ENCODE data around the gene SOCS3. TPM values are rescaled to one million over a fixed set of nuclear protein-coding genes. Genes with fewer than 3 reads are reported as not detected.
"Not testable (repeated sequence)": the region's sequence is repeated elsewhere in the genome, so short reads cannot be mapped to it uniquely, and the experiment has no call there.

Gene SOCS3
- total RNA-seq, 3 donors from 2014 or later (not counting 1 experiment from before 2014, with no cell fraction given) = 39.0 to 47.9 (median 43.6) TPM

DNA sequence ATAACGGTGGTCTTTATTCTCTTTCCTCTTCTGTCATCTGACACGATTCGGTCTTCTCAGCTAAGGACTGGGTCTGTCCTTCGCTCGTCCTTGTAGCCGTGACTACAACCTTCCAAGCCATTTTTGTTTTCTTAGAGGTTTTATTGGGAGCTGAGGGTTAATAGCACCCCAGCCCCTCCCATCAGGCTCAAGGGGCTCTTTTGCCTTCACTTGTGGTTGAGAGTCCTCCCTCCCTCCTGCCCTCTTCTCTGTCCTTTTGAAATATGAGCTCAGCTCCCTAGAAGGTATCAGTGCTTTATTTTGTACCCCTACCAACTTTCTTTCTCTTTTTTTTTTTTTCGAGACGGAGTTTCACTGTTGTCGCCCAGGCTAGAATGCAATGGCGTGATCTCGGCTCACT is 24.7 kb downstream of the SOCS3 start:
- Histone ChIP-seq H3K27me3 (ENCODE audit: control insufficient read depth, insufficient read depth, low read length) (no peaks in the 10 kb centered on the region), H3K27ac (ENCODE audit: low read length) (no peak overlapping the region), H3K4me1 (ENCODE audit: control insufficient read depth, insufficient read depth, low read length) (peaks cover 24% of the 10 kb centered on the region), H3K36me3 (ENCODE audit: control insufficient read depth, insufficient read depth, low read length) (no peaks in the 10 kb centered on the region), H3K9me3 (ENCODE audit: control insufficient read depth, insufficient read depth, low read length) (no peaks in the 10 kb centered on the region), H3K4me3 (ENCODE audit: low read length) (no peak overlapping the region)
- 94% methylated on average over 8 of the region's 11 CpGs for WGBS (ENCODE audit: insufficient coverage)
- Mint-ChIP-seq H3K9me3 (no peaks in the 10 kb centered on the region), H3K27ac (no peak overlapping the region), H3K4me3 (no peak overlapping the region), H3K27me3 (ENCODE audit: low read depth in 2 of 2) (peaks cover 0 to 11% of the 10 kb centered on the region in 2 donors), H3K4me1 (peaks cover 7 to 8% of the 10 kb centered on the region in 2 donors), H3K36me3 (no peaks in the 10 kb centered on the region)
- intact Hi-C loops (cut with micrococcal nuclease) = no loop called here
- TF ChIP-seq, protein P1, sequence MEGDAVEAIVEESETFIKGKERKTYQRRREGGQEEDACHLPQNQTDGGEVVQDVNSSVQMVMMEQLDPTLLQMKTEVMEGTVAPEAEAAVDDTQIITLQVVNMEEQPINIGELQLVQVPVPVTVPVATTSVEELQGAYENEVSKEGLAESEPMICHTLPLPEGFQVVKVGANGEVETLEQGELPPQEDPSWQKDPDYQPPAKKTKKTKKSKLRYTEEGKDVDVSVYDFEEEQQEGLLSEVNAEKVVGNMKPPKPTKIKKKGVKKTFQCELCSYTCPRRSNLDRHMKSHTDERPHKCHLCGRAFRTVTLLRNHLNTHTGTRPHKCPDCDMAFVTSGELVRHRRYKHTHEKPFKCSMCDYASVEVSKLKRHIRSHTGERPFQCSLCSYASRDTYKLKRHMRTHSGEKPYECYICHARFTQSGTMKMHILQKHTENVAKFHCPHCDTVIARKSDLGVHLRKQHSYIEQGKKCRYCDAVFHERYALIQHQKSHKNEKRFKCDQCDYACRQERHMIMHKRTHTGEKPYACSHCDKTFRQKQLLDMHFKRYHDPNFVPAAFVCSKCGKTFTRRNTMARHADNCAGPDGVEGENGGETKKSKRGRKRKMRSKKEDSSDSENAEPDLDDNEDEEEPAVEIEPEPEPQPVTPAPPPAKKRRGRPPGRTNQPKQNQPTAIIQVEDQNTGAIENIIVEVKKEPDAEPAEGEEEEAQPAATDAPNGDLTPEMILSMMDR (IDR thresholded peaks at IDR 0.05) = no peak
- DNase-seq (no peak), ATAC-seq (no peak)

DNA sequence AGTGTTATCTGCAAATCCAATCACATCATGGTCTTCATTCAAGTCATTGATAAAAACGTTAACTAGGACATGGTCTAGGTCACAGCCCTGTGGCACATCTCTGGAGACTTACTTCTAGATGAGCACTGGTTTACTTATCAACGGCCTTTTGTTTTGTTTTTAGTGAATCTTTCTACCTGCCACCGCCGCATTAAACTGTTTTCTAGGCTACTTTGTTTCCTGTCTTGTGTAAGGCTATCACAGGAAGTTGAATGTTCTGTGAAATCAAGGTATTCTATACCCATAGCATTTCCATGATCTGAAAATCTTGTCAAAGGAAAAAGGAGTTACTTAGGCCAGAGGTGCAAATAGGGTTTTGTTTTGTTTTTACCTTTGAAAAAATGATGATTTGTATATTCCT is 26.9 kb downstream of the SOCS3 start:
- intact Hi-C loops (cut with micrococcal nuclease) = no loop called here
- H3K4me1 ChIP-seq (ENCODE audit: control insufficient read depth, insufficient read depth, low read length) = peaks cover 33% of the 10 kb centered on the region
- ATAC-seq = no peak
- H3K4me3 ChIP-seq (ENCODE audit: low read length) = no peak overlapping the region
- H3K27ac ChIP-seq (ENCODE audit: low read length) = no peak overlapping the region
- 47% methylated on average over 2 of the region's 4 CpGs for WGBS (ENCODE audit: insufficient coverage)
- H3K27me3 Mint-ChIP-seq (ENCODE audit: low read depth in 2 of 2) = peaks cover 0 to 11% of the 10 kb centered on the region in 2 donors
- no peaks in the 10 kb centered on the region for H3K36me3 ChIP-seq (ENCODE audit: control insufficient read depth, insufficient read depth, low read length)
- H3K4me3 Mint-ChIP-seq = no peak overlapping the region
- H3K27me3 ChIP-seq (ENCODE audit: control insufficient read depth, insufficient read depth, low read length) = no peaks in the 10 kb centered on the region
- peaks cover 16% of the 10 kb centered on the region in 2 donors for H3K4me1 Mint-ChIP-seq
- H3K36me3 Mint-ChIP-seq = no peaks in the 10 kb centered on the region
- H3K27ac Mint-ChIP-seq = no peak overlapping the region
- TF ChIP-seq, protein P1 (IDR thresholded peaks at IDR 0.05) = no peak
- no peaks in the 10 kb centered on the region for H3K9me3 Mint-ChIP-seq
- no peaks in the 10 kb centered on the region for H3K9me3 ChIP-seq (ENCODE audit: control insufficient read depth, insufficient read depth, low read length)
- peak in 1 of 2 donors; percentile 53 for DNase-seq

DNA sequence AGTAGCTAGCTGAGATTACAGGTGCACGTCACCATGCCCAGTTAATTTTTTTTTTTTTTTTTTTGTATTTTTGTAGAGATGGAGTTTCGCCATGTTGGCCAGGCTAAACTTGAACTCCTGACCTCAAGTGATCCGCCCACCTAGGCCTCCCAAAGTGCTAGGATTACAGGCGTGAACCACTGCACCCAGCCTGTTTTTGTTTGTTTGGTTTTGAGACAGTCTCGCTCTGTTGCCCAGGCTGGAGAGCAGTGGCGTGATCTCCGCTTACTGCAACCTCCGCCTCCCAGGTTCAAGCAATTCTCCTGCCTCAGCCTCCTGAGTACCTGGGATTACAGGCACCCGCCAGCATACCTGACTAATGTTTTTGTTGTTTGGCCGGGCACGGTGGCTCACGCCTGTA is 28.5 kb downstream of the SOCS3 start:
- H3K27ac ChIP-seq (ENCODE audit: low read length); H3K9me3 ChIP-seq (ENCODE audit: control insufficient read depth, insufficient read depth, low read length); intact Hi-C loops (cut with micrococcal nuclease); H3K27ac Mint-ChIP-seq; ATAC-seq; H3K4me3 Mint-ChIP-seq; H3K4me3 ChIP-seq (ENCODE audit: low read length); H3K36me3 Mint-ChIP-seq; H3K36me3 ChIP-seq (ENCODE audit: control insufficient read depth, insufficient read depth, low read length); H3K27me3 ChIP-seq (ENCODE audit: control insufficient read depth, insufficient read depth, low read length); DNase-seq; H3K9me3 Mint-ChIP-seq: not testable (repeated sequence)
- WGBS (ENCODE audit: insufficient coverage) = 98% methylated on average over 12 of the region's 12 CpGs
- Mint-ChIP-seq H3K27me3 (ENCODE audit: low read depth in 2 of 2) (peaks cover 0 to 11% of the 10 kb centered on the region in 2 donors), H3K4me1 (peaks cover 16% of the 10 kb centered on the region in 2 donors)
- H3K4me1 ChIP-seq (ENCODE audit: control insufficient read depth, insufficient read depth, low read length) = peaks cover 25% of the 10 kb centered on the region

DNA sequence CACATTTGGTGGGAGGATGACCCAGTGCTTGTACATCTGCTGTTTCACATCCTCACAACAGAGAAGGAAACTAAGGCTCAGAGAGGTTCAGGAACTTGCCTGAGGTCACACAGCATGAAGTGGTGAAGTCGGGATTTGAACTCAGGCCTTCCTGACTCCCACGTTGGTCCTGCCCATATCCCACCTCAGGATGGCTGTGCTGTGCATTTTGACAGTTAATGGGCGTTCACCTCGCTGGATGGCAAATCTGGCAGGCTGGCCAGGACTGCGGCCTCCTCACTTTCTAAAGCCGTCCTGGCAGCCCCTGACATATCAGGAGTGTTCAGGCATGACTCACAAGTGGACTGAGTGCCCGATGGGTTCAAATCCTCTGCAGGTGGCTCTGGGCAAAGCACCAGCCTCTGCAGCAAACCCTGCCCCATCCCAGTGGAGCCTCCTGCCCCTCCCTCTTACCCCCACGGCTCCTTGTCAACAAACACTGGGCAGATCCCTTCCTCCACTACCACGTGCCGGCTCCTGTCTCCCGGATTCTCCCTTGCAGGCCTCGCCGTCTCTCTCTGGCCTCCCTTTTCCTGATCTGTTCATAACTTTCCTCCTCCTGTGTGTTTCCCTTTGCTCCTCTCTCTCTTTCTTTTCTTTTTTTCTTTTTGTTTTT is 29.2 kb downstream of the SOCS3 start:
- peaks cover 25% of the 10 kb centered on the region for H3K4me1 ChIP-seq (ENCODE audit: control insufficient read depth, insufficient read depth, low read length)

More for the DNA sequence above, 29.2 kb downstream of the SOCS3 start:
- Histone ChIP-seq H3K27ac (ENCODE audit: low read length) (no peak overlapping the region), H3K27me3 (ENCODE audit: control insufficient read depth, insufficient read depth, low read length) (no peaks in the 10 kb centered on the region), H3K36me3 (ENCODE audit: control insufficient read depth, insufficient read depth, low read length) (no peaks in the 10 kb centered on the region), H3K4me3 (ENCODE audit: low read length) (no peak overlapping the region), H3K9me3 (ENCODE audit: control insufficient read depth, insufficient read depth, low read length) (no peaks in the 10 kb centered on the region)
- peaks cover 0 to 11% of the 10 kb centered on the region in 2 donors for H3K27me3 Mint-ChIP-seq (ENCODE audit: low read depth in 2 of 2)
- H3K27ac Mint-ChIP-seq = no peak overlapping the region
- 91% methylated on average over 13 of the region's 13 CpGs for WGBS (ENCODE audit: insufficient coverage)
- H3K36me3 Mint-ChIP-seq = no peaks in the 10 kb centered on the region
- H3K4me3 Mint-ChIP-seq = no peak overlapping the region
- peaks cover 16% of the 10 kb centered on the region in 2 donors for H3K4me1 Mint-ChIP-seq
- intact Hi-C loops (cut with micrococcal nuclease) = no loop called here
- no peak for ATAC-seq
- DNase-seq = no peak
- TF ChIP-seq, protein P1 (IDR thresholded peaks at IDR 0.05) = no peak
- H3K9me3 Mint-ChIP-seq = no peaks in the 10 kb centered on the region

All from natural killer cell (primary cell).